Activated CD8-positive, alpha-beta T cell treated with anti-CD3 and anti-CD28 coated beads for 36 hours (primary cell): ENCODE data around the gene WASF3. TPM values are rescaled to one million over a fixed set of nuclear protein-coding genes. Genes with fewer than 3 reads are reported as not detected.

Experiments used
- ATAC-seq: fragments of 200-7000 bp; cut with Tn5 transposase; one replicate; pipeline ENCODE4 v1.10.0; 2021; ENCODE audit warnings: mild to moderate bottlenecking, moderate library complexity
- CTCF ChIA-PET: fragments of 350-600 bp; sonication (Branson Sonifier 250); formaldehyde crosslinking; loops from one replicate; lab custom pipeline; 2021; ENCODE audit warnings: antibody characterized with exemption; lab: Charles Lee
- POLR2A ChIA-PET: fragments of 350-600 bp; sonication (Branson Sonifier 250); formaldehyde crosslinking; loops from one replicate; lab custom pipeline; 2021; ENCODE audit warnings: antibody characterized with exemption; lab: Charles Lee
- DNase-seq: peaks from one replicate; pipeline ENCODE4 v3.0.0-alpha.2; 2020
- H3K27ac Mint-ChIP-seq: one replicate; pipeline ENCODE4 v1.8.0; 2021; ENCODE audit warnings: mild to moderate bottlenecking, mixed read lengths
- H3K27me3 Mint-ChIP-seq: one replicate; pipeline ENCODE4 v1.8.0; 2021; ENCODE audit warnings: mixed read lengths
- H3K36me3 Mint-ChIP-seq: one replicate; pipeline ENCODE4 v1.8.0; 2021; ENCODE audit warnings: low read depth, mixed read lengths
- H3K4me1 Mint-ChIP-seq: one replicate; pipeline ENCODE4 v1.8.0; 2021; ENCODE audit warnings: low read depth, mixed read lengths
- H3K4me3 Mint-ChIP-seq: one replicate; pipeline ENCODE4 v1.8.0; 2021; ENCODE audit warnings: mild to moderate bottlenecking, moderate library complexity, mixed read lengths
- H3K9me3 Mint-ChIP-seq: one replicate; pipeline ENCODE4 v1.8.0; 2021; ENCODE audit warnings: mixed read lengths
- CTCF ChIP-seq: fragments of 200-600 bp; IDR thresholded peaks from one replicate; pipeline ENCODE4 v1.8.0; 2022; ENCODE audit warnings: antibody characterized with exemption, mild to moderate bottlenecking
- intact Hi-C: fragments of 100-400 bp; cut with micrococcal nuclease; formaldehyde crosslinking; loops from one replicate; pipeline ENCODE4 v1.10.0; 2022
- total RNA-seq, 2 experiments: library from RNA; stranded (reverse); gene quantifications; one replicate each; pipeline ENCODE4 v1.2.3, GENCODE V29; 2021

Gene WASF3
- total RNA-seq, 2 experiments from 2014 or later: 0.07 to 0.09 TPM

DNA sequence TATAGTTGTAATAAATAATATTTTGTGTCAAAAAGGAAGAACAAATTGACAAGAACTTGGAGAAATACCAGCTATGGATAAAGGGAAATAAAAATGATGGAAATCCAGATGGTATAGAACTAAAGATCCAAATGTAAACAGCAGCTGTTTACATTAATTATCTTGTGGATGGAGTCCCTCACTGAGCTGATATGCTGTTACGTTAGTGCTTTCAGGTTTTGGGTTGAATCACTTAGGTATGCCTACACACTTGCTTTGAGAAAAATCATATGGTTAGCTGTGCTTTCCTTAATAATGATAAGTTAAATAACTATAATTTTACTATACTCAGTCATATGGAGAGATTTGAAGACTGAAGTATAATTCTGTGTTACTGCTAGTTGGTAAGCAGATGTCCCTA lies 27.7 kb downstream of the WASF3 start:
- POLR2A ChIA-PET: no interaction called here
- Mint-ChIP-seq H3K27ac (no peak overlapping the region), H3K36me3 (no peaks in the 10 kb centered on the region), H3K4me3 (no peak overlapping the region), H3K27me3 (peaks cover 15% of the 10 kb centered on the region), H3K4me1 (no peaks in the 10 kb centered on the region), H3K9me3 (no peaks in the 10 kb centered on the region)
- DNase-seq: no peak
- intact Hi-C loops: no loop called here
- CTCF ChIA-PET: interaction anchor here (0.9 kb wide), 1 partner anchor 113 kb away, joined by 4 read pairs; no protein-coding TSS in a partner anchor
- TF ChIP-seq CTCF: no peak
- no peak for ATAC-seq

GRCh38 chr13:26587251-26587650 lies 29.8 kb downstream of the WASF3 start:
- Mint-ChIP-seq H3K27ac (no peak overlapping the region), H3K27me3 (peaks cover 24% of the 10 kb centered on the region), H3K9me3 (no peaks in the 10 kb centered on the region), H3K4me1 (no peaks in the 10 kb centered on the region), H3K36me3 (no peaks in the 10 kb centered on the region), H3K4me3 (no peak overlapping the region)
- no peak for TF ChIP-seq CTCF
- ChIA-PET POLR2A (no interaction called here), CTCF (interaction anchor here (1.6 kb wide), 1 partner anchor 111 kb away, joined by 5 read pairs; no protein-coding TSS in a partner anchor)
- intact Hi-C loops: no loop called here
- ATAC-seq (no peak), DNase-seq (no peak)

DNA sequence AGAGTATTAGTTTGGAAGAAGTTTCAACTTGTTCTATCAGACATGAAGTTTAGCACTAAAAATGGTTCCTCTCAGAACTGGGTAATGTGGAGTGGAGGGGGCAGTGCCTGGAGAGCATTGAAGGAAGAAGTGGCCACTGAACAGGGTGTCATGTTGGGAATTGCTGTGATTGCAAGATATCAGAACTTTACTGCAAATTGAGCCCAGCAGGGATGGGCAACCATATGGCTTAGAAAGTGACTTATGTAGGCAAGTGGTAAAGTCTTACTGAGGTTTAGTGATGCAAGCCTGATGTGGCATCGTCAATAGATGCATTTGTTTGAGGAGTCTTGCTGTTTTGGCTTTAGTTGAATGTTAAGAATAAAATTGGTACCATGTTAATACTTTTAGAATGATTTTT lies 31.7 kb downstream of the WASF3 start:
- ChIA-PET POLR2A (no interaction called here), CTCF (no interaction called here)
- H3K27ac Mint-ChIP-seq: no peak overlapping the region
- no peaks in the 10 kb centered on the region for H3K4me1 Mint-ChIP-seq
- no peak overlapping the region for H3K4me3 Mint-ChIP-seq
- TF ChIP-seq CTCF: no peak
- H3K36me3 Mint-ChIP-seq: no peaks in the 10 kb centered on the region
- intact Hi-C loops: no loop called here
- H3K9me3 Mint-ChIP-seq: no peaks in the 10 kb centered on the region
- H3K27me3 Mint-ChIP-seq: peaks cover 23% of the 10 kb centered on the region
- no peak for ATAC-seq
- no peak for DNase-seq

- CTCF ChIA-PET: no interaction called here
- H3K9me3 Mint-ChIP-seq: no peaks in the 10 kb centered on the region
- ATAC-seq (no peak), DNase-seq (no peak)
- POLR2A ChIA-PET: no interaction called here
- H3K27me3 Mint-ChIP-seq: peaks cover 25% of the 10 kb centered on the region
- no peaks in the 10 kb centered on the region for H3K36me3 Mint-ChIP-seq
- intact Hi-C loops: no loop called here
- no peak overlapping the region for H3K4me3 Mint-ChIP-seq
- no peak overlapping the region for H3K27ac Mint-ChIP-seq
- no peaks in the 10 kb centered on the region for H3K4me1 Mint-ChIP-seq
- no peak for TF ChIP-seq CTCF
Measured at GRCh38 chr13:26589754-26590153, 32.3 kb downstream of the WASF3 start.

GRCh38 chr13:26590379-26590778 lies 32.9 kb downstream of the WASF3 start:
- CTCF ChIA-PET: no interaction called here
- ATAC-seq (no peak), DNase-seq (no peak)
- no peak overlapping the region for H3K27ac Mint-ChIP-seq
- H3K4me1 Mint-ChIP-seq: no peaks in the 10 kb centered on the region
- peaks cover 26% of the 10 kb centered on the region for H3K27me3 Mint-ChIP-seq
- no peaks in the 10 kb centered on the region for H3K36me3 Mint-ChIP-seq
- POLR2A ChIA-PET: no interaction called here
- H3K9me3 Mint-ChIP-seq: no peaks in the 10 kb centered on the region
- no peak for TF ChIP-seq CTCF
- H3K4me3 Mint-ChIP-seq: no peak overlapping the region
- intact Hi-C loops: no loop called here
